ENCODE data around the gene HS3ST4.
"Not testable (repeated sequence)": the region's sequence is repeated elsewhere in the genome, so short reads cannot be mapped to it uniquely, and the experiment has no call there.

Gene HS3ST4

GRCh38 chr16:25764466-25764865 lies 72.7 kb downstream of the HS3ST4 start:
- H3K4me3 ChIP-seq (ENCODE audit: low read depth, low read length) = no peak overlapping the region
- TF ChIP-seq CTCF (IDR thresholded peaks at IDR 0.05; ENCODE audit: low read depth, low read length) = no peak

GRCh38 chr16:25771216-25771615 lies 79.5 kb downstream of the HS3ST4 start:
- TF ChIP-seq CTCF (IDR thresholded peaks at IDR 0.05; ENCODE audit: low read depth, low read length) = no peak
- no peak overlapping the region for H3K4me3 ChIP-seq (ENCODE audit: low read depth, low read length)

GRCh38 chr16:25771812-25772568 lies 80.2 kb downstream of the HS3ST4 start:
- no peak for TF ChIP-seq CTCF (IDR thresholded peaks at IDR 0.05; ENCODE audit: low read depth, low read length)
- no peak overlapping the region for H3K4me3 ChIP-seq (ENCODE audit: low read depth, low read length)

- not testable (repeated sequence) for H3K4me3 ChIP-seq (ENCODE audit: low read depth, low read length)
Observed at GRCh38 chr16:25776214-25776613, 84.5 kb downstream of the HS3ST4 start.

GRCh38 chr16:25783226-25783625 lies 91.5 kb downstream of the HS3ST4 start:
- H3K4me3 ChIP-seq (ENCODE audit: low read depth, low read length) = no peak overlapping the region
- no peak for TF ChIP-seq CTCF (IDR thresholded peaks at IDR 0.05; ENCODE audit: low read depth, low read length)

GRCh38 chr16:25785361-25785760 lies 93.6 kb downstream of the HS3ST4 start:
- TF ChIP-seq CTCF (IDR thresholded peaks at IDR 0.05; ENCODE audit: low read depth, low read length) = no peak
- no peak overlapping the region for H3K4me3 ChIP-seq (ENCODE audit: low read depth, low read length)

- TF ChIP-seq CTCF (IDR thresholded peaks at IDR 0.05; ENCODE audit: low read depth, low read length) = no peak
- no peak overlapping the region for H3K4me3 ChIP-seq (ENCODE audit: low read depth, low read length)
Observed at GRCh38 chr16:25786748-25787147, 95.0 kb downstream of the HS3ST4 start.

GRCh38 chr16:25788637-25789036 lies 96.9 kb downstream of the HS3ST4 start:
- TF ChIP-seq CTCF (IDR thresholded peaks at IDR 0.05; ENCODE audit: low read depth, low read length) = no peak

More at GRCh38 chr16:25788637-25789036, 96.9 kb downstream of the HS3ST4 start:
- H3K4me3 ChIP-seq (ENCODE audit: low read depth, low read length) = no peak overlapping the region

Measured in WI38 (cell line).